Mesenchymal stem cell (in vitro differentiated cells and primary cell): ENCODE results near the gene C6orf47.

Experiments used
- DNase-seq: peaks from one replicate; pipeline ENCODE4 v3.0.0-alpha.2; 2013
- H2AFZ ChIP-seq: one replicate; pipeline ENCODE4 v1.6.1; 2013; ENCODE audit warnings: low read depth, mild to moderate bottlenecking, control low read depth, inconsistent platforms, low read length, moderate library complexity
- H2AK5ac ChIP-seq: 2 replicates; pipeline ENCODE4 v1.6.1; 2013; ENCODE audit warnings: low read length, moderate library complexity, mild to moderate bottlenecking, inconsistent platforms; ENCODE audit not compliant: severe bottlenecking
- H2BK120ac ChIP-seq: one replicate; pipeline ENCODE4 v1.6.1; 2013; ENCODE audit warnings: low read depth, mild to moderate bottlenecking, inconsistent platforms, low read length, moderate library complexity
- H2BK12ac ChIP-seq, 2 experiments: one replicate each; pipeline ENCODE4 v1.6.1; 2013; ENCODE audit warnings: inconsistent platforms in 2 of 2, low read length in 2 of 2, mild to moderate bottlenecking in 2 of 2, moderate library complexity in 2 of 2, control low read depth in 1 of 2
- H2BK15ac ChIP-seq: one replicate; pipeline ENCODE4 v1.6.1; 2013; ENCODE audit warnings: mild to moderate bottlenecking, low read depth, inconsistent platforms; ENCODE audit not compliant: poor library complexity, severe bottlenecking
- H2BK5ac ChIP-seq: 2 replicates; pipeline ENCODE4 v1.6.1; 2013; ENCODE audit warnings: low read depth, mild to moderate bottlenecking, low read length, control low read depth, inconsistent platforms; ENCODE audit not compliant: poor library complexity, severe bottlenecking
- H3K14ac ChIP-seq, 2 experiments: one replicate each; pipeline ENCODE4 v1.6.1; 2013; ENCODE audit warnings: inconsistent platforms in 2 of 2, low read length in 2 of 2, control low read depth in 1 of 2, mild to moderate bottlenecking in 1 of 2, moderate library complexity in 1 of 2
- H3K18ac ChIP-seq, 2 experiments: one replicate each; pipeline ENCODE4 v1.6.1; 2013; ENCODE audit warnings: inconsistent platforms in 2 of 2, low read length in 2 of 2, control low read depth in 1 of 2, low read depth in 1 of 2, mild to moderate bottlenecking in 1 of 2
- H3K23ac ChIP-seq, 2 experiments: one replicate each; pipeline ENCODE4 v1.6.1; 2013; ENCODE audit warnings: inconsistent platforms in 2 of 2, low read length in 2 of 2, mild to moderate bottlenecking in 2 of 2, moderate library complexity in 2 of 2, control low read depth in 1 of 2
- H3K27ac ChIP-seq: 2 replicates; pipeline ENCODE4 v1.5.1; 2013; ENCODE audit warnings: mild to moderate bottlenecking, moderate library complexity, low read length, control low read depth, inconsistent platforms; ENCODE audit not compliant: poor library complexity, severe bottlenecking
- H3K27me3 ChIP-seq, 2 experiments: 2 replicates each; pipeline versions ENCODE4 v1.6.1 to v1.7.0; 2013; ENCODE audit warnings: low read length in 2 of 2, mild to moderate bottlenecking in 2 of 2, moderate library complexity in 2 of 2, control low read depth in 1 of 2, inconsistent platforms in 1 of 2; ENCODE audit not compliant: control insufficient read depth in 1 of 2, insufficient read depth in 1 of 2
- H3K36me3 ChIP-seq, 2 experiments: 2 replicates each; pipeline versions ENCODE4 v1.6.1 to v1.7.0; 2013; ENCODE audit warnings: low read length in 2 of 2, control low read depth in 1 of 2, inconsistent platforms in 1 of 2, low read depth in 1 of 2, mild to moderate bottlenecking in 1 of 2; ENCODE audit not compliant: insufficient read depth in 2 of 2, control insufficient read depth in 1 of 2
- H3K4ac ChIP-seq, 2 experiments: one replicate each; pipeline ENCODE4 v1.6.1; 2013; ENCODE audit warnings: inconsistent platforms in 2 of 2, low read length in 2 of 2, mild to moderate bottlenecking in 2 of 2, moderate library complexity in 2 of 2, control low read depth in 1 of 2, low read depth in 1 of 2
- H3K4me1 ChIP-seq: 2 replicates; pipeline ENCODE4 v1.6.1; 2013; ENCODE audit warnings: low read depth, low read length, control low read depth; ENCODE audit not compliant: control insufficient read depth, insufficient read depth
- H3K4me2 ChIP-seq: 2 replicates; pipeline ENCODE4 v1.6.1; 2013; ENCODE audit warnings: low read length, mild to moderate bottlenecking, inconsistent platforms; ENCODE audit not compliant: poor library complexity, severe bottlenecking
- H3K4me3 ChIP-seq, 2 experiments: 2 replicates each; pipeline versions ENCODE4 v1.5.1 to v1.7.0; 2013; ENCODE audit warnings: low read length in 2 of 2, mild to moderate bottlenecking in 2 of 2, control low read depth in 1 of 2, low read depth in 1 of 2; ENCODE audit not compliant: insufficient read depth in 1 of 2
- H3K79me1 ChIP-seq: replicated peaks from 2 replicates; pipeline ENCODE4 v1.6.1; 2013; ENCODE audit warnings: mild to moderate bottlenecking, control low read depth, low read length, inconsistent platforms; ENCODE audit not compliant: poor library complexity, severe bottlenecking
- H3K9ac ChIP-seq: 2 replicates; pipeline ENCODE4 v1.7.0; 2013; ENCODE audit warnings: mild to moderate bottlenecking, low read length, moderate library complexity
- H3K9me3 ChIP-seq: 2 replicates; pipeline ENCODE4 v1.7.0; 2013; ENCODE audit warnings: mild to moderate bottlenecking, low read length; ENCODE audit not compliant: control insufficient read depth
- H4K8ac ChIP-seq: one replicate; pipeline ENCODE4 v1.6.1; 2013; ENCODE audit warnings: inconsistent platforms, mild to moderate bottlenecking, low read length, moderate library complexity
- H4K91ac ChIP-seq: one replicate; pipeline ENCODE4 v1.6.1; 2013; ENCODE audit warnings: mild to moderate bottlenecking, low read length, inconsistent platforms
- WGBS: methylation state at CpG from one replicate; pipeline ENCODE4 v1.1.7; 2013; ENCODE audit warnings: mixed read lengths; 5-methylcytosine and 5-hydroxymethylcytosine counted together

The C6orf47 gene

DNA sequence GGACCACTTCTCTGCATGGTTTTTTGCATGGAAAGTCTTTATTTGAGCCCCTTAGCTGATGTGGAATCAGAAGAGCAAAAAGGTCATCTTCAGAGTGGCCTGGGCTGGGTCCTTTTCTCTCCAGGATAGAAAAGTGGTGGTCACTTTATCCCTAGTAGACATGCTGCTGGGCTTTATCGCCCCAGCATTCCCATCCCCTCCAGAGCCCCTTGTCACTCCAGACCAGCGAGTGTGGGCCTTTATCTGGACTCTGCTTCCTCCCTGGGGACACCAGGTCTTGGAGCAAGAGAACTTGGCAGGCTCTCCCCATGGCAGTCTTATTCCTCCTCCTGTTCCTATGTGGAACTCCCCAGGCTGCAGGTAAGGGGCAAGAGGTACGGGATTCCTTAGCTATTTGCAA lies 46.0 kb upstream of the C6orf47 start, which contains the start of gene LY6G6F:
Gene LY6G6F (plus strand): TSS at position 268 of the 400 bp plus-strand sequence. CDS start 41 bp downstream, at position 309.
- Histone ChIP-seq H3K14ac (no peak within 1 kb of the TSS), H2BK15ac (no peak within 1 kb of the TSS), H3K4me2 (no peak within 1 kb of the TSS), H2AK5ac (no peak within 1 kb of the TSS), H3K23ac (no peak within 1 kb of the TSS), H3K4me3 (no peak within 1 kb of the TSS), H3K18ac (no peak within 1 kb of the TSS), H2AFZ (no peak within 1 kb of the TSS), H3K4me1 (peaks cover 10% of the 10 kb centered on the region), H3K79me1 (peaks cover 7% of the 10 kb centered on the region), H4K91ac (no peak within 1 kb of the TSS), H3K36me3 (peaks cover 0 to 3% of the 10 kb centered on the region in 2 experiments), H2BK5ac (no peak within 1 kb of the TSS), H3K9me3 (no peaks in the 10 kb centered on the region), H2BK120ac (no peak within 1 kb of the TSS), H3K27me3 (peaks cover 12 to 18% of the 10 kb centered on the region in 2 experiments), H3K4ac (no peak within 1 kb of the TSS), H3K9ac (no peak within 1 kb of the TSS), H4K8ac (no peak within 1 kb of the TSS), H2BK12ac (no peak within 1 kb of the TSS), H3K27ac (no peak within 1 kb of the TSS)
- no peak for DNase-seq
- WGBS = 48% methylated on average over 2 of the region's 3 CpGs

DNA sequence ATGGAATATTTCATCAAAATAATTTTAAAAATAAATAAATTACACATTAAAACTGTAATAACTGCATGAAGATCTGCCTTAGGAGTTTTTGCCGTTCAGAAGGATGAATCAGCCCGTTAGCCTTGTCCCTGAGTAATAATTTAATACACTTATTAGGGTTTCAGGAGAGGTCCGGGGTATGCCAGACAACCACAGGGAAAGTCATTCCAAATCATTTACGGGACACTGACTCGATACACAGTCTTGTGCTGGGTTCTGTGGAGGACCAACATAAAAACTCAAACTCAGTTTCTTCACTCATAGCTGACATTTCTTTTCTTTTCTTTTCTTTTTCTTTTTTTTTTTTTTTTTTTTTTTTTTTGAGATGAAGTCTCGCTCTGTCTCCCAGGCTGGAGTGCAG lies 45.4 kb upstream of the C6orf47 start:
- Histone ChIP-seq H3K4me3 (no peak overlapping the region), H2BK5ac (no peak overlapping the region), H3K79me1 (peaks cover 8% of the 10 kb centered on the region), H3K14ac (no peak overlapping the region), H4K91ac (no peak overlapping the region), H3K4me2 (no peak overlapping the region), H3K9me3 (no peaks in the 10 kb centered on the region), H3K9ac (no peak overlapping the region), H3K4me1 (peaks cover 13% of the 10 kb centered on the region), H2AK5ac (no peak overlapping the region), H4K8ac (no peak overlapping the region), H3K36me3 (no peaks in the 10 kb centered on the region), H2BK120ac (no peak overlapping the region), H3K27me3 (peaks cover 7 to 11% of the 10 kb centered on the region in 2 experiments), H3K27ac (no peak overlapping the region), H2BK12ac (no peak overlapping the region), H2BK15ac (no peak overlapping the region), H3K18ac (no peak overlapping the region), H3K4ac (no peak overlapping the region), H3K23ac (no peak overlapping the region), H2AFZ (no peak overlapping the region)
- WGBS = 98% methylated on average over 6 of the region's 6 CpGs
- DNase-seq = no peak

DNA sequence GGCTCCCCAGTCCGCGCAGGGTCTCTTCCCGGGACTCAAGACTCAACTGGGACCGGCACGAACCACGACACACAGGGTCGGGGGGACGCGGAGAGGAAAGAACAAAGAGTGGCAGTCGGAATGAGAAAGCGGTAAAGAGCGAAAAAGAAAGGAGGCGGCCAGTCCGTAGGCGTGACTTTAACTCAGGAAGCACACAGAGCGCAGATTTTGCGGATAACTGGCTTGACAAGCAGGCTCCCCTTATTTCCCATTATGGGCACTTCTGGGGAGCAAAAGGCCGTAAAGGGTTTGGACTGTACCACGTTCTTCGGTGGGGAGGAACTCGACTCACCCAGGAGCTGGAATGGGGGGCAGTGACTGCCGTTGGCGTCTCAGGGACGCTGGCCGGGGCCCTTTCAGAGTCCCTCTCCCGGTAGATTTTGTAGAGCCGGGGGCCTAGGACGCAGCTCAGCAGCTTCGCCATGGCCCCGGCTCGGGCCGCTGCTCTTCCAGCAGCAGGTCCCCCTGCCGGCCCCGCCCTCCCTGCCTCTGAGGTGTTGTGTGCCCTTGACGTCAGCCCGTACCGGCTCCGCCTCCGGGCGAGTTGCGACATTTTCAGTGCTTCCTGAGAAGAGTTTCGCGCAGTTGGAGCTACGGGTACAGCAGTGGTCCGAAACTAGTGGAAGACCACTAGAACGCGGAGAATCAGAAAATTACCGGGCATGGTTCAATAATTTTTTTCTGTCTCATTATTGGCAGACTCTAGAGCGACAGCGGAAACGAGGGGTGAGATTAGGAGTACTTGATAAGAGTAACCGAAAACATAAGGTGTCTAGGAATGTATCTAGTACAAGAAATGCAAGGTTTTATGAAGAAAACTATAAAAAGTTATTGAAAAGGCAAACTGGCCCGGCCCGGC lies 42.5 kb upstream of the C6orf47 start, which contains the start of gene ABHD16A:
Gene ABHD16A (minus strand): TSS at position 506 of the 898 bp plus-strand sequence. CDS start 43 bp downstream, at position 463.
- Histone ChIP-seq H3K14ac (peak within 1 kb of the TSS in 1 of 2 experiments; percentile 71), H3K18ac (peak within 1 kb of the TSS; percentile 17 to 94), H3K79me1 (peaks cover 15% of the 10 kb centered on the region)

DNA sequence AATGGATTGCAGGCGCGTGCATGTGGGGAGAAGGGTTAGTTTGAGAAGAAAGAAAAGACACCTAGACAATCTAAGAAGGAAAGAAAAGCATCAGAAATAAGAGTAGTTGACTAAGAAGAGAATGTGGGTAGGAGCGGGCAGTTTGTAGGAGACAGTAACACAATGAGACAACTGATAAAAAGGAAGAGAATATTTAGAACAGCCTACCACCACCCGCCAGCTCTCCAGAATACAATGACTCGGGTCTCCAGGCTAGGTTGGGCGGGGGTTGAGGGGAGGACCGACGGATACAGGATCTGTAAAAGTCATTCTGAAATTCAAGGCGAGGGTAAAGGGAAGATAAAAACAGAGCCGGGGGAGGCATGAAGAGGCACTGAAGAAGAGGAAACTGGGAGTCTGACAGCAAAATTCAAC lies 41.8 kb upstream of the C6orf47 start:
- Histone ChIP-seq H2BK5ac (no peak overlapping the region), H3K4me1 (peaks cover 15% of the 10 kb centered on the region), H3K27me3 (no peaks in the 10 kb centered on the region), H2AK5ac (no peak overlapping the region), H2BK12ac (no peak overlapping the region), H3K23ac (no peak overlapping the region), H3K79me1 (peaks cover 18% of the 10 kb centered on the region), H3K4me2 (peak overlapping the region; percentile 70), H3K9ac (peak overlapping the region; percentile 98), H3K4ac (peak overlapping the region; percentile 1 to 96), H3K9me3 (no peaks in the 10 kb centered on the region), H3K4me3 (peak overlapping the region; percentile 78 to 97), H3K18ac (peak overlapping the region; percentile 17 to 94), H3K27ac (peak overlapping the region; percentile 88), H2BK120ac (no peak overlapping the region), H4K91ac (no peak overlapping the region), H3K14ac (peak overlapping the region in 1 of 2 experiments; percentile 71), H2AFZ (peak overlapping the region; percentile 62), H2BK15ac (no peak overlapping the region), H4K8ac (no peak overlapping the region), H3K36me3 (peaks cover 11 to 17% of the 10 kb centered on the region in 2 experiments)
- 6% methylated on average over 8 of the region's 10 CpGs for WGBS
- no peak for DNase-seq

More for the DNA sequence above, 42.5 kb upstream of the C6orf47 start, which contains the start of gene ABHD16A:
- WGBS = 4% methylated on average over 54 of the region's 54 CpGs
- Histone ChIP-seq H3K4me1 (peaks cover 15% of the 10 kb centered on the region), H3K27me3 (no peaks in the 10 kb centered on the region), H3K23ac (peak within 1 kb of the TSS in 1 of 2 experiments; percentile 64), H3K4me2 (peak within 1 kb of the TSS; percentile 70), H3K36me3 (peaks cover 11 to 17% of the 10 kb centered on the region in 2 experiments), H2BK12ac (peak within 1 kb of the TSS in 1 of 2 experiments; percentile 44), H3K4me3 (peak within 1 kb of the TSS; percentile 78 to 97), H3K4ac (peak within 1 kb of the TSS; percentile 58 to 96), H2AK5ac (peak within 1 kb of the TSS; percentile 82), H2BK5ac (peak within 1 kb of the TSS; percentile 78), H2BK15ac (peak within 1 kb of the TSS; percentile 76), H2AFZ (peak within 1 kb of the TSS; percentile 78), H3K27ac (peak within 1 kb of the TSS; percentile 88), H4K91ac (no peak within 1 kb of the TSS), H2BK120ac (no peak within 1 kb of the TSS), H3K9ac (peak within 1 kb of the TSS; percentile 98), H4K8ac (peak within 1 kb of the TSS; percentile 80), H3K9me3 (no peaks in the 10 kb centered on the region)
- peak; percentile 98 for DNase-seq
